HepG2 (cell line): Measurements from ENCODE around the gene CYTH1. TPM values are rescaled to one million over a fixed set of nuclear protein-coding genes. Genes with fewer than 3 reads are reported as not detected.

ENCODE experiments used
- ATAC-seq: fragments of 200-7000 bp; cut with Tn5 transposase; 3 replicates; pipeline ENCODE4 v1.9.1; 2020; ENCODE audit warnings: mild to moderate bottlenecking, moderate library complexity
- BruUV-seq: library from RNA; stranded (reverse); fragments of 400-500 nt; replicated peaks from 2 replicates; lab custom pipeline; 2021; lab: Mats Ljungman, UMichigan
- CTCF ChIA-PET: fragments of 300-600 bp; formaldehyde crosslinking; extraction: SDS; loops from one replicate; lab custom pipeline; 2021; ENCODE audit warnings: low total read pairs, inconsistent platforms, low intra/inter-chr PET ratio; lab: Yijun Ruan, JAX
- POLR2A ChIA-PET: fragments of 350-600 bp; sonication (Branson Sonifier 250); formaldehyde crosslinking; loops from one replicate; lab custom pipeline; 2020; ENCODE audit warnings: antibody characterized with exemption, inconsistent platforms; lab: Yijun Ruan, JAX
- DNase-seq: peaks from one replicate; pipeline ENCODE4 v3.0.0-alpha.2; 2015; ENCODE audit warnings: low spot score
- FAIRE-seq: peaks from 3 replicates; lab custom pipeline; 2011; peaks lifted over from hg19 to GRCh38; lab: Jason Lieb, UNC
- H2AFZ ChIP-seq: one replicate; pipeline ENCODE4 v1.6.1; 2011; ENCODE audit warnings: low read length, inconsistent platforms
- H3K27ac ChIP-seq: fragments of 300-600 bp; 3 replicates; pipeline ENCODE4 v1.8.0; 2011; ENCODE audit warnings: mixed run types, mild to moderate bottlenecking, mixed read lengths, low read length, inconsistent platforms; ENCODE audit not compliant: insufficient read depth; ENCODE audit errors: extremely low read length
- H3K27me3 ChIP-seq, 2 experiments: fragments of 200-600 bp in 1 of 2; 2 replicates in 1 of 2; 3 replicates in 1 of 2; pipeline versions ENCODE4 v1.6.0 to v1.8.0; 2011; ENCODE audit warnings: low read length in 2 of 2, mild to moderate bottlenecking in 2 of 2, moderate library complexity in 2 of 2, inconsistent platforms in 1 of 2; ENCODE audit not compliant: insufficient read depth in 2 of 2, control insufficient read depth in 1 of 2
- H3K36me3 ChIP-seq, 2 experiments: fragments of 200-600 bp in 1 of 2; replicated peaks in 1 of 2; 2 replicates in 1 of 2; 3 replicates in 1 of 2; pipeline versions ENCODE4 v1.5.1 to v1.8.0; 2011; ENCODE audit warnings: low read length in 2 of 2, inconsistent platforms in 1 of 2; ENCODE audit not compliant: insufficient read depth in 2 of 2, control insufficient read depth in 1 of 2
- H3K4me1 ChIP-seq: 2 replicates; pipeline ENCODE4 v1.5.1; 2012; ENCODE audit warnings: low read length, inconsistent platforms; ENCODE audit not compliant: insufficient read depth
- H3K4me2 ChIP-seq: 2 replicates; pipeline ENCODE4 v1.6.0; 2011; ENCODE audit warnings: low read depth, low read length, inconsistent platforms
- H3K4me3 ChIP-seq, 3 experiments: fragments of 200-600 bp in 1 of 3; sonication (generic), shearing (Covaris generic) in 1 of 3; replicated peaks in 1 of 3; 2 replicates each; pipeline ENCODE4 v1.5.1; 2011 to 2016; ENCODE audit warnings: low read length in 3 of 3, inconsistent platforms in 2 of 3, low read depth in 2 of 3, mild to moderate bottlenecking in 2 of 3, control low read depth in 1 of 3, mixed read lengths in 1 of 3; ENCODE audit not compliant: insufficient read depth in 1 of 3
- H3K79me2 ChIP-seq: one replicate; pipeline ENCODE4 v1.6.1; 2011; ENCODE audit warnings: low read length, inconsistent platforms; ENCODE audit not compliant: insufficient read depth
- H3K9ac ChIP-seq: 2 replicates; pipeline ENCODE4 v1.6.0; 2011; ENCODE audit warnings: mild to moderate bottlenecking, low read depth, low read length, inconsistent platforms; ENCODE audit not compliant: insufficient read depth
- H3K9me3 ChIP-seq: 2 replicates; pipeline ENCODE4 v1.5.1; 2012; ENCODE audit warnings: mild to moderate bottlenecking, low read length
- H4K20me1 ChIP-seq: 2 replicates; pipeline ENCODE4 v1.6.0; 2011; ENCODE audit warnings: inconsistent platforms, mild to moderate bottlenecking, low read length, moderate library complexity; ENCODE audit not compliant: insufficient read depth
- JUN ChIP-seq: sonication (generic); formaldehyde crosslinking; IDR thresholded peaks from 2 replicates; pipeline ENCODE4 v1.4.0; 2020; ENCODE audit warnings: mild to moderate bottlenecking, missing genetic modification reagents
- LCORL ChIP-seq, 2 experiments: fragments of 450-650 bp in 1 of 2; sonication (generic) in 1 of 2; formaldehyde crosslinking in 1 of 2; IDR thresholded peaks; 2 replicates each; pipeline versions ENCODE4 v1.5.0 to v1.6.1; 2017 to 2020; ENCODE audit warnings: antibody characterized with exemption in 1 of 2, missing genetic modification reagents in 1 of 2
- NONO ChIP-seq, 2 experiments: fragments of 450-650 bp in 1 of 2; sonication (generic) in 1 of 2; formaldehyde crosslinking in 1 of 2; IDR thresholded peaks in 1 of 2; conservative IDR thresholded peaks in 1 of 2; 2 replicates each; pipeline versions ENCODE4 v1.6.1 to v1.8.0; 2017 to 2022; ENCODE audit warnings: mild to moderate bottlenecking in 1 of 2, missing genetic modification reagents in 1 of 2, moderate library complexity in 1 of 2
- ZMAT3 ChIP-seq: sonication (generic); formaldehyde crosslinking; conservative IDR thresholded peaks from 2 replicates; pipeline ENCODE4 v1.7.0; 2021; ENCODE audit warnings: missing genetic modification reagents
- ZNF3 ChIP-seq: IDR thresholded peaks from 2 replicates; pipeline ENCODE4 v1.7.0; 2017; ENCODE audit warnings: inconsistent platforms
- ZNF501 ChIP-seq: sonication (generic); formaldehyde crosslinking; IDR thresholded peaks from 2 replicates; pipeline ENCODE4 v1.5.1; 2020; ENCODE audit warnings: mild to moderate bottlenecking, moderate library complexity, missing genetic modification reagents
- WGBS: methylation state at CpG from one replicate; pipeline ENCODE4 v1.1.6; 2017; ENCODE audit warnings: low lambda C conversion rate; 5-methylcytosine and 5-hydroxymethylcytosine counted together
- in situ Hi-C: cut with HindIII; loops from 2 replicates; pipeline ENCODE4 v1.10.0; 2017; ENCODE audit warnings: low pct_unique_long_range_greater_than_20kb; ENCODE audit not compliant: extremely low pct_ligation_motif_present
- intact Hi-C: fragments of 100-400 bp; cut with micrococcal nuclease; formaldehyde crosslinking; loops from one replicate; pipeline ENCODE4 v1.10.0; 2022; ENCODE audit not compliant: unreplicated experiment
- polyA plus RNA-seq, 8 experiments: library from polyadenylated mRNA; depleted of rRNA in 3 of 8; stranded (reverse) in 7 of 8; unstranded in 1 of 8; fragments of >200 nt; fragmentation: Illumina TruSeq in 4 of 8; extraction: Trizol in 4 of 8; gene quantifications; 2 replicates each; pipeline versions ENCODE4 v1.2.1 to v1.2.3, GENCODE V29; 2011 to 2016; ENCODE audit warnings: low read depth in 4 of 8, missing spikeins in 1 of 8, mixed read lengths in 1 of 8; ENCODE audit not compliant: insufficient read depth in 1 of 8
- total RNA-seq, 5 experiments: library from RNA; depleted of rRNA; stranded (reverse); fragments of >200 nt; fragmentation: Illumina TruSeq; extraction: Trizol; gene quantifications; 2 replicates each; pipeline ENCODE4 v1.2.3, GENCODE V29; 2016; ENCODE audit warnings: low read depth in 1 of 5
- TF ChIP-seq, protein P1 (sequence below): IDR thresholded peaks from 2 replicates; pipeline ENCODE4 v1.6.1; 2016; ENCODE audit warnings: missing genetic modification reagents, missing compliant biosample characterization
- TF ChIP-seq, protein P2 (sequence below): sonication (generic); formaldehyde crosslinking; IDR thresholded peaks from 2 replicates; pipeline ENCODE4 v1.9.0; 2021; ENCODE audit warnings: mild to moderate bottlenecking, missing genetic modification reagents
- TF ChIP-seq, protein P3 (sequence below): sonication (generic); formaldehyde crosslinking; IDR thresholded peaks from 2 replicates; pipeline ENCODE4 v1.5.0; 2020; ENCODE audit warnings: mild to moderate bottlenecking, missing genetic modification reagents

CYTH1 gene
- total and polyA plus RNA-seq, 2 of the 13 experiments (the other 11 are each of a cell fraction or from before 2014, with no cell fraction given), result 20.1 to 48.9 TPM

DNA sequence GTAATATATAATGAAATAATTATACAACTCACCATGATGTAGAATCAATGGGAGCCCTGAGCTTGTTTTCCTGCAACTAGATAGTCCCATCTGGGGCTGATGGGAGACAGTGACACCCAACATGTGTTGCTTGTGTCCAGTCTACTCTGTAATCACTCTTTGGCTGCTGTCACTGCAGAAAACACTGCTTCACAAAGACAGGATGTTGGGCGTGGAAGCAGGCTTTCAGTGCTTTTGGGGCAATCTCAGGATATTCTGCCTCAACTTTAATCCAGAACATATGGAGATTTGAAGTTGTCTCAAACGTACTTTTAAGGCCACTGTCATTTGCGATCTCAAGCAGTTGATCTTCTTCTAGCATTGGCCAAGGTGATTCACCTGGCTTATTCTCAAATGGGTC lies 94.9 kb downstream of the CYTH1 start:
- Histone ChIP-seq H3K4me1 (no peaks in the 10 kb centered on the region), H4K20me1 (no peaks in the 10 kb centered on the region), H3K27ac (no peak overlapping the region), H3K27me3 (no peaks in the 10 kb centered on the region), H3K9ac (no peak overlapping the region), H3K9me3 (no peaks in the 10 kb centered on the region), H2AFZ (no peak overlapping the region), H3K79me2 (no peaks in the 10 kb centered on the region), H3K4me3 (no peak overlapping the region), H3K36me3 (peaks cover 7 to 40% of the 10 kb centered on the region in 2 experiments; a peak in 4 of 5 replicates), H3K4me2 (no peak overlapping the region)
- ATAC-seq, result no peak
- no peak for DNase-seq
- FAIRE-seq, result no peak
- WGBS, result 94% methylated on average over 3 of the region's 3 CpGs
- ChIA-PET POLR2A (no interaction called here), CTCF (no interaction called here)
- in situ Hi-C loops (no loop called here), intact Hi-C loops (no loop called here)
- TF ChIP-seq NONO (IDR thresholded peaks at IDR 0.05) (no peak), NONO (CRISPR knock-in tag; conservative IDR thresholded peaks at IDR 0.05) (no peak), ZNF501 (no peak), JUN (CRISPR knock-in tag) (no peak), LCORL (IDR thresholded peaks at IDR 0.05) (no peak), LCORL (CRISPR knock-in tag; IDR thresholded peaks at IDR 0.05) (no peak), ZMAT3 (CRISPR knock-in tag) (no peak), ZNF3 (no peak)
- TF ChIP-seq, protein P1, sequence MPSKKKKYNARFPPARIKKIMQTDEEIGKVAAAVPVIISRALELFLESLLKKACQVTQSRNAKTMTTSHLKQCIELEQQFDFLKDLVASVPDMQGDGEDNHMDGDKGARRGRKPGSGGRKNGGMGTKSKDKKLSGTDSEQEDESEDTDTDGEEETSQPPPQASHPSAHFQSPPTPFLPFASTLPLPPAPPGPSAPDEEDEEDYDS (CRISPR knock-in tag), result no peak
- TF ChIP-seq, protein P2, sequence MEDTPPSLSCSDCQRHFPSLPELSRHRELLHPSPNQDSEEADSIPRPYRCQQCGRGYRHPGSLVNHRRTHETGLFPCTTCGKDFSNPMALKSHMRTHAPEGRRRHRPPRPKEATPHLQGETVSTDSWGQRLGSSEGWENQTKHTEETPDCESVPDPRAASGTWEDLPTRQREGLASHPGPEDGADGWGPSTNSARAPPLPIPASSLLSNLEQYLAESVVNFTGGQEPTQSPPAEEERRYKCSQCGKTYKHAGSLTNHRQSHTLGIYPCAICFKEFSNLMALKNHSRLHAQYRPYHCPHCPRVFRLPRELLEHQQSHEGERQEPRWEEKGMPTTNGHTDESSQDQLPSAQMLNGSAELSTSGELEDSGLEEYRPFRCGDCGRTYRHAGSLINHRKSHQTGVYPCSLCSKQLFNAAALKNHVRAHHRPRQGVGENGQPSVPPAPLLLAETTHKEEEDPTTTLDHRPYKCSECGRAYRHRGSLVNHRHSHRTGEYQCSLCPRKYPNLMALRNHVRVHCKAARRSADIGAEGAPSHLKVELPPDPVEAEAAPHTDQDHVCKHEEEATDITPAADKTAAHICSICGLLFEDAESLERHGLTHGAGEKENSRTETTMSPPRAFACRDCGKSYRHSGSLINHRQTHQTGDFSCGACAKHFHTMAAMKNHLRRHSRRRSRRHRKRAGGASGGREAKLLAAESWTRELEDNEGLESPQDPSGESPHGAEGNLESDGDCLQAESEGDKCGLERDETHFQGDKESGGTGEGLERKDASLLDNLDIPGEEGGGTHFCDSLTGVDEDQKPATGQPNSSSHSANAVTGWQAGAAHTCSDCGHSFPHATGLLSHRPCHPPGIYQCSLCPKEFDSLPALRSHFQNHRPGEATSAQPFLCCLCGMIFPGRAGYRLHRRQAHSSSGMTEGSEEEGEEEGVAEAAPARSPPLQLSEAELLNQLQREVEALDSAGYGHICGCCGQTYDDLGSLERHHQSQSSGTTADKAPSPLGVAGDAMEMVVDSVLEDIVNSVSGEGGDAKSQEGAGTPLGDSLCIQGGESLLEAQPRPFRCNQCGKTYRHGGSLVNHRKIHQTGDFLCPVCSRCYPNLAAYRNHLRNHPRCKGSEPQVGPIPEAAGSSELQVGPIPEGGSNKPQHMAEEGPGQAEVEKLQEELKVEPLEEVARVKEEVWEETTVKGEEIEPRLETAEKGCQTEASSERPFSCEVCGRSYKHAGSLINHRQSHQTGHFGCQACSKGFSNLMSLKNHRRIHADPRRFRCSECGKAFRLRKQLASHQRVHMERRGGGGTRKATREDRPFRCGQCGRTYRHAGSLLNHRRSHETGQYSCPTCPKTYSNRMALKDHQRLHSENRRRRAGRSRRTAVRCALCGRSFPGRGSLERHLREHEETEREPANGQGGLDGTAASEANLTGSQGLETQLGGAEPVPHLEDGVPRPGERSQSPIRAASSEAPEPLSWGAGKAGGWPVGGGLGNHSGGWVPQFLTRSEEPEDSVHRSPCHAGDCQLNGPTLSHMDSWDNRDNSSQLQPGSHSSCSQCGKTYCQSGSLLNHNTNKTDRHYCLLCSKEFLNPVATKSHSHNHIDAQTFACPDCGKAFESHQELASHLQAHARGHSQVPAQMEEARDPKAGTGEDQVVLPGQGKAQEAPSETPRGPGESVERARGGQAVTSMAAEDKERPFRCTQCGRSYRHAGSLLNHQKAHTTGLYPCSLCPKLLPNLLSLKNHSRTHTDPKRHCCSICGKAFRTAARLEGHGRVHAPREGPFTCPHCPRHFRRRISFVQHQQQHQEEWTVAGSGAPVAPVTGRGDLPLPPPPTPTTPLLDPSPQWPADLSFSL (CRISPR knock-in tag), result no peak
- TF ChIP-seq, protein P3, sequence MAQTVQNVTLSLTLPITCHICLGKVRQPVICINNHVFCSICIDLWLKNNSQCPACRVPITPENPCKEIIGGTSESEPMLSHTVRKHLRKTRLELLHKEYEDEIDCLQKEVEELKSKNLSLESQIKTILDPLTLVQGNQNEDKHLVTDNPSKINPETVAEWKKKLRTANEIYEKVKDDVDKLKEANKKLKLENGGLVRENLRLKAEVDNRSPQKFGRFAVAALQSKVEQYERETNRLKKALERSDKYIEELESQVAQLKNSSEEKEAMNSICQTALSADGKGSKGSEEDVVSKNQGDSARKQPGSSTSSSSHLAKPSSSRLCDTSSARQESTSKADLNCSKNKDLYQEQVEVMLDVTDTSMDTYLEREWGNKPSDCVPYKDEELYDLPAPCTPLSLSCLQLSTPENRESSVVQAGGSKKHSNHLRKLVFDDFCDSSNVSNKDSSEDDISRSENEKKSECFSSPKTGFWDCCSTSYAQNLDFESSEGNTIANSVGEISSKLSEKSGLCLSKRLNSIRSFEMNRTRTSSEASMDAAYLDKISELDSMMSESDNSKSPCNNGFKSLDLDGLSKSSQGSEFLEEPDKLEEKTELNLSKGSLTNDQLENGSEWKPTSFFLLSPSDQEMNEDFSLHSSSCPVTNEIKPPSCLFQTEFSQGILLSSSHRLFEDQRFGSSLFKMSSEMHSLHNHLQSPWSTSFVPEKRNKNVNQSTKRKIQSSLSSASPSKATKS (CRISPR knock-in tag), result no peak
- BruUV-seq, result no TSS peak
